Activated naive CD8-positive, alpha-beta T cell (primary cell): ENCODE results near the gene RAD21L1.

Experiments
- H3K27ac Mint-ChIP-seq: one replicate; pipeline ENCODE4 v1.8.0; 2021; ENCODE audit warnings: mixed read lengths
- H3K27me3 Mint-ChIP-seq: one replicate; pipeline ENCODE4 v1.8.0; 2021; ENCODE audit warnings: mixed read lengths
- H3K36me3 Mint-ChIP-seq: one replicate; pipeline ENCODE4 v1.8.0; 2021; ENCODE audit warnings: mixed read lengths
- H3K4me1 Mint-ChIP-seq: one replicate; pipeline ENCODE4 v1.8.0; 2021; ENCODE audit warnings: low read depth, mixed read lengths
- H3K4me3 Mint-ChIP-seq: one replicate; pipeline ENCODE4 v1.8.0; 2021; ENCODE audit warnings: mild to moderate bottlenecking, mixed read lengths
- H3K9me3 Mint-ChIP-seq: one replicate; pipeline ENCODE4 v1.8.0; 2021; ENCODE audit warnings: low read depth, mixed read lengths

Gene RAD21L1

DNA sequence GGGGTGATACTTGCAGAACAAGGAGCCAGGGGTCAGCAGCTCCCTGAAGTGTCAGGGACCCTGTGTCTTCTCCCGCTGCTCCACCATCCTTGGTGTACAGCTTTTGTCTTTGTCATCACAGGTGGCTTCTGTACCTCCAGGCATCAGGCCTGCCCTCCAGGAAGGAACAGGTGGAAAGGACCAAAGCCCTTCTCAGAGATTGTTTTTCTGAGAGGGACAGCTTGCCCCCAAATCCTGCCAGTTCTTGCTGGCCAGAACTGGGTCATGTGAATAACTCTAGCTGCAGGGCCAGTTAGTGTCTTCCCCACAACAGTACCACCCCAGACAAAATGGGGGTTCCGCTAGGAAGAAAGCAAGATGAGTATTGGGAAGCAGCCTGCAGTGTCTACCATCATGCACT, 71.6 kb downstream of the RAD21L1 start:
- peaks cover 39% of the 10 kb centered on the region for H3K4me1 Mint-ChIP-seq
- H3K36me3 Mint-ChIP-seq: peaks cover 2% of the 10 kb centered on the region
- no peaks in the 10 kb centered on the region for H3K27me3 Mint-ChIP-seq
- H3K9me3 Mint-ChIP-seq: no peaks in the 10 kb centered on the region
- H3K27ac Mint-ChIP-seq: peak overlapping the region; percentile 30
- no peak overlapping the region for H3K4me3 Mint-ChIP-seq

DNA sequence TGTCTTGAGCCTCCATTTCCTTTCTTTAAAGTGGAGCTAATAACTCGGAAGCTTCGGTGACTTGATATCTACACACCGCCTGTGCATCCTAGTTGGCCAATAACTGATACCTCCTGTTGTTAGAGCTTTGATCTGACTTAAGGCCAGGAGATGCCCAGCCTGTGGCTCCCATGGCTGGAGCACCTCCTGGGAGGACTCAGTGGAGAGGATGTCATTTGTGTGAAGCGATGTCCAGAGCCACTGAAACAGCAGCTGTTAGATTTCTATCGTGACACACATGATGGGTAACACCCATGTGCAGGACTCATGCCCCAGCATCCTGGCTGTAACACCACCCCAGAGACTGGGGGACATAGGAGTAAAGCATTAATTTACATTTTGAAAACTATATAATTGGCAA, 72.3 kb downstream of the RAD21L1 start:
- Mint-ChIP-seq H3K27me3 (no peaks in the 10 kb centered on the region), H3K27ac (peak overlapping the region; percentile 30), H3K4me1 (peaks cover 32% of the 10 kb centered on the region), H3K36me3 (peaks cover 2% of the 10 kb centered on the region), H3K4me3 (no peak overlapping the region), H3K9me3 (no peaks in the 10 kb centered on the region)

DNA sequence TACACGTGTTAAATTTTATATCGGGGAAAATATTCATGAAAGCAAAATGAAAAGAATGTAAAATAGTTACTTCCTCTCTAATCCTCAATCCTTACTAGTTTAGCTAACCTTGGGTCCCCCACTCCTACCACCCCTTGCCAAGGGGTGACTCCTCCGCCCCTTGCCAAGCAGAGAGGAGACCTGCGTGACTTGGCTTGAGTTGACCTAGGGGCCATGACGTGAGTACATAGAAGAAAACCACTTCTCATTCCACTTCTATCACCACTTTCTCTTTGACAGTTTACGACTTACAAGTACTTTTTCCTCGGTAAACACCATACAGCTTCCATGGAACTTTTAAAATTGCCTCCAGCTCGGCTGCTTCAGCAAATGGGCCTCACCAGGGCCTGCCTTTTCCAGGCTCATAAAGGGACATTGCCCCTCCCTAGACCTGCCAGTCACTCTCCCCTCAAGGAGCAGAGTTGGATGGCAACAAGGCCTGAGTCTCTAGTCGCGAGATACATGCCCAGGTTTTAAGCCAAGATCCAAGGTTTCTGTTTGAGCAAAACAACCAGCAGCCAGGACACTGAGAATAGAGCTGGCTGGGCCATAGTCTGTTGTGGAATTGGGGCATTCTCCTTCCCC, 73.2 kb downstream of the RAD21L1 start:
- H3K36me3 Mint-ChIP-seq: peaks cover 2% of the 10 kb centered on the region
- H3K27ac Mint-ChIP-seq: peak overlapping the region; percentile 92
- H3K27me3 Mint-ChIP-seq: no peaks in the 10 kb centered on the region
- H3K4me3 Mint-ChIP-seq: no peak overlapping the region
- H3K9me3 Mint-ChIP-seq: no peaks in the 10 kb centered on the region
- peaks cover 28% of the 10 kb centered on the region for H3K4me1 Mint-ChIP-seq

DNA sequence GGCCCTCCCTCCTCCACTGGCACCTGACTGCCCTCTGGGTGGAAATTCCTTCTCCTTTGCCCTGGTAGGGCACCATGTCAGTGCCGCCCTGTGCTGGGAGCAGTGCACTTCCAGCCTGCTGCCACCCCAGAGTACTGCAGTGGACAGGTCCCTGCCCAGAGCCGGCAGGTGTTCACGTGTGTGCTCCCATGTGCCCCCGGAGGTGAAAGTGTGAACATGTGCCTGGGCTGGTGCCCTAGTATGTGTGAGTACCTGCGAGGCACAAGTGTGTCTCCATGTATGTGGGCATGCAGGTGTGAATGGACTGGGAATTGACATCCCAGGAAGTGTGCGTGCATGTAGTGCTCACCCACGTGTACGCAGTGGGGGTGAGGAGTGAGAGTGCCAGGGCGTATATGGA, 73.7 kb downstream of the RAD21L1 start:
- Mint-ChIP-seq H3K36me3 (peaks cover 2% of the 10 kb centered on the region), H3K27me3 (no peaks in the 10 kb centered on the region), H3K27ac (peak overlapping the region; percentile 92), H3K9me3 (no peaks in the 10 kb centered on the region), H3K4me1 (peaks cover 28% of the 10 kb centered on the region), H3K4me3 (peak overlapping the region; percentile 61)

DNA sequence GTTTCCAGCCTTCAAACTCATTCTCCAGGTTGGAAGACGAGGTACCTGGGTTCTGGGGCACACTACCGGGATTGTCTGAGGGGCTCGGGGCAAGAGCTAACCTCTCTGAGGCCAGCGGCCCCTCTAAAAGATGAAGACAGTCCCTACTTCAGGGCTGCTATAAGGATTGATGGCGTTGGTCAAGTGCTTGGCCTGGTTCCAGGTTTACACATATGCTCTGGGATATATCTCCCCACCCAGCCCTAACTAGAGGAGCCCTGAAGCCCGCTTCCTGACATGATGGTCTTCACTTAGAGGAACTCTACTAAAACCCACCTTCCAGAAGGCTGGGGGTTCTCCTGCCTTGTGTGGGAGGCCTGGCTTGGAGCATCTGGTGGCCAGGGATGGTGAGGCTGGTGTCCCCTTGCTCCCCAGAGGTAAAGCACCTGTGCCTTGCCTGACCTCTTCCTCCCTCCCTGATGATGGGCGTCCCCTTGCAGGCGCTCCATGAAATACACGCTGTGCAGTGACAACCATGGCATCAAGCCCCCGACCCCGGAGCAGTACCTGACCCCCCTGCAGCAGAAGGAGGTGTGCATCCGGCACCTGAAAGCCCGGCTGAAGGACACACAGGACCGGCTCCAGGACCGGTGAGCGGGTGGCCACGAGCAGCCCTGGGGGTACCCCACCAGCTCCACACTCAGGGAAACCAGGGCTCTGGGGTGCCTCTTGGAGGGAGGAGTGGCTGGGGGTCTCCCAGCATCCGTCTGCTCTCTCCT, 74.4 kb downstream of the RAD21L1 start:
- H3K27ac Mint-ChIP-seq: peak overlapping the region; percentile 92
- H3K4me1 Mint-ChIP-seq: peaks cover 28% of the 10 kb centered on the region
- H3K27me3 Mint-ChIP-seq: no peaks in the 10 kb centered on the region
- H3K9me3 Mint-ChIP-seq: no peaks in the 10 kb centered on the region
- peak overlapping the region; percentile 76 for H3K4me3 Mint-ChIP-seq
- peaks cover 2% of the 10 kb centered on the region for H3K36me3 Mint-ChIP-seq

DNA sequence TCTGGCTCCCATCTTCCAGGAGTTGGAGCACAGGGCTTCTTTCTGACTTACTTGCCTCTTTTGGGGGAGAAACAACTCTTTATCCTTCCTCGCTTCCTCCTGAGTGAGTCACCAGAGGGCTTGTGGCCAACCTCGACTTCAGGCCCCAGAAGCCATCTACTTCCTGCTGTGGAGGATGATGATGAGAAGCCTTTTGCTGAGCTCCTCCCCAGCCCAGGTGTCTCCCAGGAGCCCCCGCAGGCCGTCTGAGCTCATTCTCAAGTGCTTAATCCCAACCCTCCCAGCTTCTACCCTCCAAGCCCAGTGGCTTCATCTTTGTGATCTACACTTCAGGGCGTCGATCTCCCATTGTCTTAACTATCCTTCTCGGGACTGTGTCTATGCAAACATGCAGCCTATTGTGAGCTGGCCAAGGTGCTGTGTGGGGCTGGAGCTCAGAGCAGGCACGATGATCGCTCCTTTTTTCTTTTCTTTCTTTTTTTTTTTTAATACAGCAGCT, 75.2 kb downstream of the RAD21L1 start:
- Mint-ChIP-seq H3K27me3 (no peaks in the 10 kb centered on the region), H3K9me3 (no peaks in the 10 kb centered on the region), H3K4me1 (peaks cover 28% of the 10 kb centered on the region), H3K36me3 (peaks cover 2% of the 10 kb centered on the region), H3K27ac (peak overlapping the region; percentile 92), H3K4me3 (peak overlapping the region; percentile 76)

DNA sequence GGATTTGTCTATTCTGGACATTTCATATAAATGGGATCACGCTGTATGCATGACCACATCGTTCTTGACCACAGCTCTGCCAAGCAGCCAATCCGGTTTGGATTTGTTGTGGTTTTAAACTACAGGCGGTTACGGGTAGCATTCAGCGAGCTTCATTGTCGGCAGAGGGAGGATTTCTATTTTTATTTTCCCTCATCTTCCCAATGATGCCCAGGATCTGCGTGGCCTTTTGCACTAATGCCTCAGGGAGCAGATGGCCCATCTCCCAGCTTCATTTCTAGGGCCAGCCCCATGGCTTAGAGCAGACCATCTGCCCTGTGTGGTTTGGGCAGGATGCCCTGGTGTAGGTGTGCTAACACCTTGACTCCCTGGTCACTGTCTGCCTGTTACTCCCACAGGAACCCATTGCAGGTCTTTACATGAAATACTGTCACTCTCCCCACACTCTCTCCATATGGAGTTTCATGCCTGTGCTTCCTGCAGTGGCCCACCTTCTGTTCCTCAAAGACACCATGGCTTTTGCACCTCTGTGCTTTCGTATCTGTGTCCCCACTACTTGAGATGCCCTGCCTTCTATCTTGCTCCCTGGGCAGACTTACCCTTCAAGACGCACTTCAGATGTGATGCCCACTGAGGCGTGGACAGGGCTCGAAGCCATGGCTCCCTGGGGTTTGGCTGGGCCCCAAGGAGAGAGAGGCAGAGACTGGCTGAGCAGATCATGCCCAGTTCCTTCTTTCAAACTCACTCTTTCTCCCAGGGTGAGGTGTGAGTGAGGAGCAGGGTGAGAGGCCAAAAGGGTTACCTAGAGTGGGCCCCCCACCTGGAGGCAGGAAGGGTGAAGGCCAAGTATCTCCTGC, 77.1 kb downstream of the RAD21L1 start:
- Mint-ChIP-seq H3K27ac (no peak overlapping the region), H3K36me3 (no peaks in the 10 kb centered on the region), H3K27me3 (no peaks in the 10 kb centered on the region), H3K9me3 (no peaks in the 10 kb centered on the region), H3K4me1 (peaks cover 25% of the 10 kb centered on the region), H3K4me3 (no peak overlapping the region)

DNA sequence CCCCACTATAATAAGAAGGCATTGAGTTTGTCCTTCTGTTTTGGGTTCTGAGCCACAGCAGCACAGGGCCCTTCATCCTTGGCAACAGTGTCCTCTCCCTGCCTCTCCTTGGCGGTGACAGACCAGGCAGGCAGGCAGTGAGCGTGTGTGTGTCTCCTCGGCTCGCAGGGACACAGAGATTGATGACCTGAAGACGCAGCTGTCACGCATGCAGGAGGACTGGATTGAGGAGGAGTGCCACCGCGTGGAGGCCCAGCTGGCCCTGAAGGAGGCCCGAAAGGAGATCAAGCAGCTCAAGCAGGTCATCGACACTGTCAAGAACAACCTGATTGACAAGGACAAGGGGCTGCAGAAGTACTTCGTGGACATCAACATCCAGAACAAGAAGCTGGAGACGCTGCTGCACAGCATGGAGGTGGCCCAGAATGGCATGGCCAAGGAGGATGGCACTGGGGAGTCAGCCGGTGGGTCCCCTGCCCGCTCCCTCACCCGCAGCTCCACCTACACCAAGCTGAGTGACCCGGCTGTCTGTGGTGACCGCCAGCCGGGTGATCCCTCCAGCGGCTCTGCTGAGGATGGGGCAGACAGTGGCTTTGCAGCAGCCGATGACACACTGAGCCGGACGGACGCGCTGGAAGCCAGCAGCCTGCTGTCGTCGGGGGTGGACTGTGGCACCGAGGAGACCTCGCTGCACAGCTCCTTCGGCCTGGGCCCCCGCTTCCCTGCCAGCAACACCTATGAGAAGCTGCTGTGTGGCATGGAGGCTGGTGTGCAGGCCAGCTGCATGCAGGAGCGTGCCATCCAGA, 79.1 kb downstream of the RAD21L1 start:
- peaks cover 15% of the 10 kb centered on the region for H3K4me1 Mint-ChIP-seq
- H3K27ac Mint-ChIP-seq: no peak overlapping the region
- no peaks in the 10 kb centered on the region for H3K27me3 Mint-ChIP-seq
- H3K9me3 Mint-ChIP-seq: no peaks in the 10 kb centered on the region
- H3K36me3 Mint-ChIP-seq: no peaks in the 10 kb centered on the region
- no peak overlapping the region for H3K4me3 Mint-ChIP-seq
